Smooth muscle cell (in vitro differentiated cells): ENCODE data around the gene DNM3. TPM values are rescaled to one million over a fixed set of nuclear protein-coding genes. Genes with fewer than 3 reads are reported as not detected.

ENCODE experiments used
- DNase-seq: peaks from one replicate; lab custom pipeline; 2025; ENCODE audit not compliant: unreplicated experiment; lab: John Stamatoyannopoulos, UW
- H2AFZ ChIP-seq: fragments of 200-600 bp; sonication (generic); 2 replicates; pipeline ENCODE4 v1.6.0; 2016; ENCODE audit warnings: antibody characterized with exemption, low read depth, mild to moderate bottlenecking
- H3F3A ChIP-seq: fragments of 200-600 bp; sonication (generic); 2 replicates; pipeline ENCODE4 v1.6.0; 2017; ENCODE audit warnings: antibody characterized with exemption, low read depth
- H3K27ac ChIP-seq: fragments of 200-600 bp; sonication (generic); 2 replicates; pipeline ENCODE4 v1.5.1; 2016; ENCODE audit warnings: low read depth, mild to moderate bottlenecking
- H3K27me3 ChIP-seq: fragments of 200-600 bp; sonication (generic); 2 replicates; pipeline ENCODE4 v1.6.1; 2016; ENCODE audit warnings: low read depth, mild to moderate bottlenecking
- H3K36me3 ChIP-seq: fragments of 200-600 bp; sonication (generic); 2 replicates; pipeline ENCODE4 v1.5.1; 2016; ENCODE audit warnings: low read depth
- H3K4me1 ChIP-seq: fragments of 200-600 bp; sonication (generic); 2 replicates; pipeline ENCODE4 v1.5.1; 2016; ENCODE audit warnings: low read depth
- H3K4me2 ChIP-seq: fragments of 200-600 bp; sonication (generic); 2 replicates; pipeline ENCODE4 v1.6.0; 2016; ENCODE audit warnings: mild to moderate bottlenecking
- H3K4me3 ChIP-seq: fragments of 200-600 bp; sonication (generic); 2 replicates; pipeline ENCODE4 v1.5.1; 2016; ENCODE audit warnings: mild to moderate bottlenecking
- H3K79me2 ChIP-seq: fragments of 200-600 bp; sonication (generic); 2 replicates; pipeline ENCODE4 v1.6.0; 2016; ENCODE audit warnings: low read depth, mild to moderate bottlenecking
- H3K9ac ChIP-seq: fragments of 200-600 bp; sonication (generic); 2 replicates; pipeline ENCODE4 v1.6.0; 2016; ENCODE audit warnings: low read depth
- H3K9me3 ChIP-seq: fragments of 200-600 bp; sonication (generic); replicated peaks from 2 replicates; pipeline ENCODE4 v1.5.1; 2016; ENCODE audit warnings: low read depth
- H4K20me1 ChIP-seq: fragments of 200-600 bp; sonication (generic); 2 replicates; pipeline ENCODE4 v1.6.0; 2016; ENCODE audit warnings: low read depth
- WGBS: methylation state at CpG from one replicate; pipeline ENCODE4 v1.1.7; 2016; ENCODE audit warnings: low lambda C conversion rate; 5-methylcytosine and 5-hydroxymethylcytosine counted together
- polyA plus RNA-seq: library from polyadenylated mRNA; unstranded; fragments of >200 nt; fragmentation: Nextera tagmentation; extraction: Ambion mirVana; gene quantifications from 2 replicates; pipeline ENCODE4 v1.2.1, GENCODE V29; 2016
- total RNA-seq: library from RNA; depleted of rRNA; stranded (reverse); fragments of >200 nt; gene quantifications from 2 replicates; pipeline ENCODE4 v1.2.3, GENCODE V29; 2014
- TF ChIP-seq, protein P1 (sequence below): fragments of 200-600 bp; sonication (generic); IDR thresholded peaks from 2 replicates; pipeline ENCODE4 v1.5.1; 2017; ENCODE audit warnings: borderline replicate concordance, mild to moderate bottlenecking, antibody characterized with exemption; ENCODE audit not compliant: insufficient read depth, poor library complexity, severe bottlenecking

DNM3 gene
- total and polyA plus RNA-seq, 2 experiments from 2014 or later: 1.7 to 3.0 TPM

DNA sequence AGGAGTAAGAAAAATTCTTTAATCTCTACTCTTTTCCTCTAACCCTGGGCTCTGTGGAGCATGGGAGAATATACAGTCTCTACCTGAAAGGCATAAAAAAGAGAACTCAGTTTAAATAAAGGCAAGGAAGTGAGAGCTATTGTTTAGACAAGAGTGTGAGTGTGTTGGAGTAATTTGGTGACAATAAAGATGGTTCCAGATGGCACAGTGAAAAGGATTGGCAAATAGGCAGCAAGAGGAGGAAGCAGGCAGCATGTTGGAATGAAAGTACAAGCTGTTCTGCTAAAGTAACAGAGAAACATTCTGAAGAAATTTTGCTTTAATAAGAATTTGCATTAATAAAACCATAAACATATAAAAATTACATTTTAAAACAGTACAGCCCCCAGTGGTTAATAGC is 163.4 kb downstream of the DNM3 start:
- Histone ChIP-seq H3K27ac (no peak overlapping the region), H3F3A (no peaks in the 10 kb centered on the region), H3K36me3 (peaks cover under 1% of the 10 kb centered on the region), H3K79me2 (no peaks in the 10 kb centered on the region), H3K4me2 (no peak overlapping the region), H3K27me3 (no peaks in the 10 kb centered on the region), H4K20me1 (no peaks in the 10 kb centered on the region), H3K9ac (no peak overlapping the region), H3K4me3 (no peak overlapping the region), H3K9me3 (no peaks in the 10 kb centered on the region), H2AFZ (no peak overlapping the region), H3K4me1 (no peaks in the 10 kb centered on the region)
- DNase-seq: no peak
- TF ChIP-seq, protein P1, sequence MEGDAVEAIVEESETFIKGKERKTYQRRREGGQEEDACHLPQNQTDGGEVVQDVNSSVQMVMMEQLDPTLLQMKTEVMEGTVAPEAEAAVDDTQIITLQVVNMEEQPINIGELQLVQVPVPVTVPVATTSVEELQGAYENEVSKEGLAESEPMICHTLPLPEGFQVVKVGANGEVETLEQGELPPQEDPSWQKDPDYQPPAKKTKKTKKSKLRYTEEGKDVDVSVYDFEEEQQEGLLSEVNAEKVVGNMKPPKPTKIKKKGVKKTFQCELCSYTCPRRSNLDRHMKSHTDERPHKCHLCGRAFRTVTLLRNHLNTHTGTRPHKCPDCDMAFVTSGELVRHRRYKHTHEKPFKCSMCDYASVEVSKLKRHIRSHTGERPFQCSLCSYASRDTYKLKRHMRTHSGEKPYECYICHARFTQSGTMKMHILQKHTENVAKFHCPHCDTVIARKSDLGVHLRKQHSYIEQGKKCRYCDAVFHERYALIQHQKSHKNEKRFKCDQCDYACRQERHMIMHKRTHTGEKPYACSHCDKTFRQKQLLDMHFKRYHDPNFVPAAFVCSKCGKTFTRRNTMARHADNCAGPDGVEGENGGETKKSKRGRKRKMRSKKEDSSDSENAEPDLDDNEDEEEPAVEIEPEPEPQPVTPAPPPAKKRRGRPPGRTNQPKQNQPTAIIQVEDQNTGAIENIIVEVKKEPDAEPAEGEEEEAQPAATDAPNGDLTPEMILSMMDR: no peak

DNA sequence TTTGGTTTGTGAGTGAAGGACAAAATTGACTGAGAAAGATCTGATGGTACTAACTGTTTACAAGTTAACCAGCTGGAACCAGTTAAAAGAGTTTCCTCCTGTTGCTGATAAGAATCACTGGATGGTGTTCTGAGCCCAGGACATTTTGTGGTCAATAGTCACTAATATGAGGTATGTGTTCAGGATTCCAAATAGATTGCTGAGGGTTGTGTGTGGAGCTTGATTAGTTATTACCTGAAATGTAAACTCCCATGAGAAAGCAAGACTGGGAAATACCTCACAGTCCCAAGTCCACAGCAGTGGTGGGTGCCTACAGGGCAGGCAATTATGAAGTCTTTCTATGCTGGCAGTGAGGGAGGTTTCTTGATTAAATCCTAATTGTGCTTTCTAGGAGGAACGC is 164.6 kb downstream of the DNM3 start:
- H3K4me1 ChIP-seq: no peaks in the 10 kb centered on the region
- no peak for DNase-seq
- peak overlapping the region; percentile 20 for H3K27ac ChIP-seq
- 55% methylated on average over 1 of the region's 1 CpG for WGBS
- no peak overlapping the region for H2AFZ ChIP-seq
- H3K4me2 ChIP-seq: no peak overlapping the region
- TF ChIP-seq, protein P1: no peak
- no peaks in the 10 kb centered on the region for H3K79me2 ChIP-seq
- no peak overlapping the region for H3K9ac ChIP-seq
- H3K4me3 ChIP-seq: no peak overlapping the region
- H3F3A ChIP-seq: no peaks in the 10 kb centered on the region
- H3K36me3 ChIP-seq: peaks cover 4% of the 10 kb centered on the region
- H4K20me1 ChIP-seq: no peaks in the 10 kb centered on the region
- H3K9me3 ChIP-seq: peaks cover 6% of the 10 kb centered on the region
- no peaks in the 10 kb centered on the region for H3K27me3 ChIP-seq

DNA sequence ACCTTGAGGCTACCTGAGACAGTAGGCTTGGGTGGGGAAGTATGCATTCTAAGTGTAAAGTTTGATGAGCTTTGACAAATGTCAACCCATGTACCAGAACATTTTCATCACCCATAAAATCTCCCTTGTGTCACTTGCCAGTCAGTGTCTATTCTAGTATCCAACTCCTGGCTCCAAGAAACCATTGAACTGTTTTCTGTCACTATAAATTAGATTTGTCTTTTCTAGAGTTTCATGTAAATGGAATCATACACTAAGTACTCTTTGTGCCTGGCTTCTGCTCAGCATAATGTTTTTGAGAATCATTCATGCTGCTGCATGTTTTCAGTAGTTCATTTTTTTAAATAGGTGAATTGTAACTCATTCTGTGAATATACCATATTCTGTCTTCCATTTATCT is 165.4 kb downstream of the DNM3 start:
- no peaks in the 10 kb centered on the region for H3F3A ChIP-seq
- H3K27me3 ChIP-seq: no peaks in the 10 kb centered on the region
- H3K9me3 ChIP-seq: peaks cover 9% of the 10 kb centered on the region
- TF ChIP-seq, protein P1: no peak
- no peaks in the 10 kb centered on the region for H3K79me2 ChIP-seq
- H3K4me2 ChIP-seq: no peak overlapping the region
- peak overlapping the region; percentile 20 for H3K27ac ChIP-seq
- H3K4me1 ChIP-seq: no peaks in the 10 kb centered on the region
- no peak overlapping the region for H2AFZ ChIP-seq
- no peak for DNase-seq
- no peaks in the 10 kb centered on the region for H4K20me1 ChIP-seq
- H3K36me3 ChIP-seq: peaks cover 4% of the 10 kb centered on the region
- H3K9ac ChIP-seq: no peak overlapping the region
- H3K4me3 ChIP-seq: no peak overlapping the region

DNA sequence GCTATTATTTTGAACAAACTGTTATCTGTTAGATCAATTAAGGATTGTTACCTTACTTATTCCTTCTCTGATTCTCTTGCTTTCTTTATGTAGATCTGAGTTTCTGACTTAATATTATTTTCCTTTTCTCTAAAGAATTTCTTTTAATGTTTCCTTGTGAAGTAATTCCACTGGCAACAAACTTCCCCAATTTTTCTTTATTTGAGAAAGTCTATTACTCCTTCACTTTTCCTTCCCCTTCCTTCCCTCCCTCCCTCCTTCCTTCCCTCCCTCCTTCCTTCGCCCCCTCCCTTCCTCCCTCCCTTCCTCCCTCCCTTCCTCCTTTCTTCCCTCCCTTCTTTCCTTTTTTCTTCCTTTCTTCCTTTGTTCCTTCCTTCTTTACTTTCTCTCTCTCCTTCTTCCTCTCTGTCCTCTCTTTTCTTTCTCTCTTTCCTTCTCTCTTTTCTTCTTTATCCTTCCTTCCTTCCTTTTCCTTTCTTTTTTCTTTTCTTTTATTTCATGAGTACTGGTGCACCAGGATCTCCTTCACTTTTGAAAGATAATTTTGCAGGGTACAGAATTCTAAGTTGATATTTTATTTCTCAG is 177.5 kb downstream of the DNM3 start:
- no peaks in the 10 kb centered on the region for H3K9me3 ChIP-seq
- H3K9ac ChIP-seq: no peak overlapping the region
- H3K4me1 ChIP-seq: no peaks in the 10 kb centered on the region
- DNase-seq: no peak
- no peaks in the 10 kb centered on the region for H3K27me3 ChIP-seq
- no peaks in the 10 kb centered on the region for H3K79me2 ChIP-seq
- WGBS: 17% methylated on average over 1 of the region's 1 CpG
- H4K20me1 ChIP-seq: no peaks in the 10 kb centered on the region
- H3K27ac ChIP-seq: no peak overlapping the region
- no peak overlapping the region for H2AFZ ChIP-seq
- H3K4me3 ChIP-seq: no peak overlapping the region
- H3F3A ChIP-seq: no peaks in the 10 kb centered on the region
- no peak overlapping the region for H3K4me2 ChIP-seq
- H3K36me3 ChIP-seq: no peaks in the 10 kb centered on the region
- TF ChIP-seq, protein P1: no peak
